CD4-positive, alpha-beta T cell (primary cell): ENCODE data around the gene GPR37. TPM values are rescaled to one million over a fixed set of nuclear protein-coding genes. Genes with fewer than 3 reads are reported as not detected.

Experiments
- ATAC-seq: fragments of 200-7000 bp; cut with Tn5 transposase; one replicate; pipeline ENCODE4 v1.10.0; 2022; ENCODE audit warnings: mild to moderate bottlenecking; ENCODE audit not compliant: poor library complexity
- CTCF ChIA-PET: fragments of 350-600 bp; sonication (Branson Sonifier 250); formaldehyde crosslinking; loops from one replicate; lab custom pipeline; 2021; ENCODE audit warnings: antibody characterized with exemption, inconsistent platforms; lab: Charles Lee
- POLR2A ChIA-PET: fragments of 350-600 bp; sonication (Branson Sonifier 250); formaldehyde crosslinking; loops from one replicate; lab custom pipeline; 2021; ENCODE audit warnings: antibody characterized with exemption, inconsistent platforms; lab: Charles Lee
- DNase-seq, 14 experiments: peaks; one replicate each; pipeline ENCODE4 v3.0.0-alpha.2; 2013 to 2020; ENCODE audit warnings: mixed read lengths in 2 of 14
- H3K27ac ChIP-seq, 2 donors: one replicate each; pipeline versions ENCODE4 v1.5.1 to v1.7.0; 2013; ENCODE audit warnings: low read length in 2 of 2, low read depth in 1 of 2, mild to moderate bottlenecking in 1 of 2
- H3K27me3 ChIP-seq, 2 experiments: 1 replicate in 1 of 2; 2 replicates in 1 of 2; pipeline versions ENCODE4 v1.6.1 to v1.7.0; 2013; ENCODE audit warnings: low read length in 2 of 2, control low read depth in 1 of 2, mild to moderate bottlenecking in 1 of 2, moderate library complexity in 1 of 2; ENCODE audit not compliant: insufficient read depth in 2 of 2, control insufficient read depth in 1 of 2
- H3K36me3 ChIP-seq: one replicate; pipeline ENCODE4 v1.6.1; 2013; ENCODE audit warnings: low read length, control low read depth; ENCODE audit not compliant: insufficient read depth
- H3K4me1 ChIP-seq: one replicate; pipeline ENCODE4 v1.6.1; 2013; ENCODE audit warnings: low read length, control low read depth; ENCODE audit not compliant: insufficient read depth
- H3K4me3 ChIP-seq: one replicate; pipeline ENCODE4 v1.5.1; 2013; ENCODE audit warnings: mild to moderate bottlenecking, low read length, moderate library complexity
- H3K9me3 ChIP-seq, 2 experiments: 1 replicate in 1 of 2; 2 replicates in 1 of 2; pipeline versions ENCODE4 v1.6.1 to v1.7.0; 2013; ENCODE audit warnings: low read length in 2 of 2, mild to moderate bottlenecking in 2 of 2, control low read depth in 1 of 2, moderate library complexity in 1 of 2; ENCODE audit not compliant: control insufficient read depth in 1 of 2, insufficient read depth in 1 of 2
- H3K27ac Mint-ChIP-seq: one replicate; pipeline ENCODE4 v1.8.0; 2020; ENCODE audit warnings: mixed read lengths
- H3K27me3 Mint-ChIP-seq: one replicate; pipeline ENCODE4 v1.8.0; 2021; ENCODE audit warnings: mixed read lengths
- H3K36me3 Mint-ChIP-seq: one replicate; pipeline ENCODE4 v1.8.0; 2021; ENCODE audit warnings: low read depth, mixed read lengths
- H3K4me1 Mint-ChIP-seq: one replicate; pipeline ENCODE4 v1.8.0; 2021; ENCODE audit warnings: low read depth, mixed read lengths
- H3K4me3 Mint-ChIP-seq: one replicate; pipeline ENCODE4 v1.8.0; 2020; ENCODE audit warnings: mild to moderate bottlenecking, mixed read lengths
- H3K9me3 Mint-ChIP-seq: one replicate; pipeline ENCODE4 v1.8.0; 2020; ENCODE audit warnings: mixed read lengths
- CTCF ChIP-seq: fragments of 200-600 bp; IDR thresholded peaks from one replicate; pipeline ENCODE4 v1.8.0; 2022; ENCODE audit warnings: antibody characterized with exemption, mild to moderate bottlenecking
- intact Hi-C, 2 experiments: fragments of 100-400 bp; cut with DNase I in 1 of 2; cut with micrococcal nuclease in 1 of 2; formaldehyde crosslinking; loops; one replicate each; pipeline versions ENCODE4 v1.15.1 to v1.9.0; 2023 to 2025; cut with DNase I, micrococcal nuclease
- total RNA-seq, 174 experiments: library from RNA in 2 of 174; stranded (reverse) in 2 of 174; gene quantifications; one replicate each; pipeline ENCODE4 v1.2.3 and lab custom pipeline; 2021 to 2026

Gene GPR37
- total RNA-seq, 2 experiments from 2014 or later: not detected

- H3K27ac ChIP-seq: no peak overlapping the region
- no peaks in the 10 kb centered on the region for H3K27me3 ChIP-seq
- Mint-ChIP-seq H3K27me3 (no peaks in the 10 kb centered on the region), H3K9me3 (peaks cover 7% of the 10 kb centered on the region), H3K4me3 (no peak overlapping the region), H3K27ac (no peak overlapping the region), H3K4me1 (no peaks in the 10 kb centered on the region), H3K36me3 (no peaks in the 10 kb centered on the region)
- DNase-seq (no peak), ATAC-seq (no peak)
- H3K4me1 ChIP-seq: no peaks in the 10 kb centered on the region
- H3K9me3 ChIP-seq: no peaks in the 10 kb centered on the region
- intact Hi-C loops: no loop called here
- ChIA-PET CTCF (no interaction called here), POLR2A (no interaction called here)
- H3K4me3 ChIP-seq: no peak overlapping the region
- no peaks in the 10 kb centered on the region for H3K36me3 ChIP-seq
- no peak for TF ChIP-seq CTCF
Observed at GRCh38 chr7:124702385-124702784, 63.2 kb downstream of the GPR37 start.

- Histone ChIP-seq H3K27ac (no peak overlapping the region), H3K4me1 (no peaks in the 10 kb centered on the region), H3K36me3 (no peaks in the 10 kb centered on the region), H3K9me3 (no peaks in the 10 kb centered on the region), H3K4me3 (no peak overlapping the region), H3K27me3 (no peaks in the 10 kb centered on the region)
- intact Hi-C loops: no loop called here
- ATAC-seq (no peak), DNase-seq (no peak)
- H3K4me3 Mint-ChIP-seq: no peak overlapping the region
- no peaks in the 10 kb centered on the region for H3K4me1 Mint-ChIP-seq
- TF ChIP-seq CTCF: no peak
- H3K27me3 Mint-ChIP-seq: no peaks in the 10 kb centered on the region
- peaks cover 3% of the 10 kb centered on the region for H3K9me3 Mint-ChIP-seq
- no peak overlapping the region for H3K27ac Mint-ChIP-seq
- H3K36me3 Mint-ChIP-seq: no peaks in the 10 kb centered on the region
- ChIA-PET CTCF (no interaction called here), POLR2A (no interaction called here)
Observed at GRCh38 chr7:124701955-124702354, 63.6 kb downstream of the GPR37 start.

- ChIA-PET POLR2A (no interaction called here), CTCF (no interaction called here)
- TF ChIP-seq CTCF: no peak
- no peak overlapping the region for H3K4me3 Mint-ChIP-seq
- H3K27me3 Mint-ChIP-seq: no peaks in the 10 kb centered on the region
- no peaks in the 10 kb centered on the region for H3K4me1 Mint-ChIP-seq
- no peaks in the 10 kb centered on the region for H3K36me3 Mint-ChIP-seq
- Histone ChIP-seq H3K27me3 (no peaks in the 10 kb centered on the region), H3K27ac (no peak overlapping the region), H3K4me1 (no peaks in the 10 kb centered on the region), H3K9me3 (no peaks in the 10 kb centered on the region), H3K4me3 (no peak overlapping the region), H3K36me3 (no peaks in the 10 kb centered on the region)
- peaks cover 3% of the 10 kb centered on the region for H3K9me3 Mint-ChIP-seq
- no peak for DNase-seq
- H3K27ac Mint-ChIP-seq: no peak overlapping the region
- intact Hi-C loops: no loop called here
- ATAC-seq: no peak
Observed at GRCh38 chr7:124700655-124701054, 64.9 kb downstream of the GPR37 start.
